WTC11 (cell line): ENCODE results near the gene TBRG1. TPM values are rescaled to one million over a fixed set of nuclear protein-coding genes. Genes with fewer than 3 reads are reported as not detected.

Experiments used
- ATAC-seq: fragments of 200-7000 bp; cut with Tn5 transposase; 2 replicates; pipeline ENCODE4 v1.10.0; 2021; ENCODE audit warnings: mild to moderate bottlenecking, moderate library complexity
- CTCF ChIA-PET: fragments of 300-600 bp; sonication (Branson Sonifier 250); formaldehyde crosslinking; loops from one replicate; lab custom pipeline; 2021; ENCODE audit warnings: antibody characterized with exemption; lab: Charles Lee
- POLR2A ChIA-PET: fragments of 350-600 bp; sonication (Branson Sonifier 250); formaldehyde crosslinking; loops from one replicate; lab custom pipeline; 2021; ENCODE audit warnings: antibody characterized with exemption; lab: Charles Lee
- DNase-seq: peaks from one replicate; pipeline ENCODE4 v3.0.0; 2021; ENCODE audit warnings: low spot score
- H3K27ac Mint-ChIP-seq: 2 replicates; pipeline ENCODE4 v1.8.0; 2021; ENCODE audit warnings: mixed read lengths
- H3K27me3 Mint-ChIP-seq: 2 replicates; pipeline ENCODE4 v1.8.0; 2021; ENCODE audit warnings: low read depth, mild to moderate bottlenecking, moderate library complexity, mixed read lengths
- H3K36me3 Mint-ChIP-seq: 2 replicates; pipeline ENCODE4 v1.8.0; 2021; ENCODE audit warnings: mixed read lengths
- H3K4me1 Mint-ChIP-seq: 2 replicates; pipeline ENCODE4 v1.8.0; 2022; ENCODE audit warnings: mixed read lengths
- H3K4me3 Mint-ChIP-seq: 2 replicates; pipeline ENCODE4 v1.8.0; 2021; ENCODE audit warnings: mild to moderate bottlenecking, moderate library complexity, mixed read lengths
- H3K9me3 Mint-ChIP-seq: 2 replicates; pipeline ENCODE4 v1.8.0; 2021; ENCODE audit warnings: mixed read lengths
- FOXJ3 ChIP-seq: sonication (generic); formaldehyde crosslinking; IDR thresholded peaks from 2 replicates; pipeline ENCODE4 v1.9.0; 2021; ENCODE audit warnings: missing genetic modification reagents, mild to moderate bottlenecking, borderline replicate concordance
- JAZF1 ChIP-seq: fragments of 250-450 bp; sonication (Bioruptor Pico); IDR thresholded peaks from 2 replicates; pipeline ENCODE4 v1.9.0; 2021; ENCODE audit warnings: moderate library complexity, mild to moderate bottlenecking, inconsistent platforms
- JUN ChIP-seq: sonication (generic); formaldehyde crosslinking; IDR thresholded peaks from 2 replicates; pipeline ENCODE4 v1.8.0; 2023; ENCODE audit warnings: mild to moderate bottlenecking, missing genetic modification reagents
- KAT7 ChIP-seq: sonication (generic); formaldehyde crosslinking; IDR thresholded peaks from 2 replicates; pipeline ENCODE4 v1.8.1; 2023; ENCODE audit warnings: missing genetic modification reagents, mild to moderate bottlenecking, borderline replicate concordance
- MLX ChIP-seq: sonication (generic); formaldehyde crosslinking; IDR thresholded peaks from 2 replicates; pipeline ENCODE4 v1.8.1; 2023; ENCODE audit warnings: mild to moderate bottlenecking, missing genetic modification reagents, moderate library complexity
- ZNF232 ChIP-seq: sonication (generic); formaldehyde crosslinking; IDR thresholded peaks from 2 replicates; pipeline ENCODE4 v1.8.0; 2022; ENCODE audit warnings: mild to moderate bottlenecking, missing genetic modification reagents
- ZNF263 ChIP-seq: sonication (generic); formaldehyde crosslinking; IDR thresholded peaks from 2 replicates; pipeline ENCODE4 v1.8.1; 2022; ENCODE audit warnings: low read depth, mild to moderate bottlenecking, moderate library complexity, missing genetic modification reagents
- total RNA-seq: library from RNA; stranded (reverse); gene quantifications from 3 replicates; pipeline ENCODE4 v1.2.3, GENCODE V29; 2021
- TF ChIP-seq, protein P1 (sequence below): fragments of 250-450 bp; sonication (Bioruptor Pico); IDR thresholded peaks from 2 replicates; pipeline ENCODE4 v1.9.0; 2021; ENCODE audit warnings: mild to moderate bottlenecking
- TF ChIP-seq, protein P2 (sequence below): sonication (generic); formaldehyde crosslinking; IDR thresholded peaks from 2 replicates; pipeline ENCODE4 v1.8.1; 2023; ENCODE audit warnings: mild to moderate bottlenecking, missing genetic modification reagents, moderate library complexity

TBRG1 gene
- total RNA-seq, 1 experiment from 2014 or later: 30.0 TPM

DNA sequence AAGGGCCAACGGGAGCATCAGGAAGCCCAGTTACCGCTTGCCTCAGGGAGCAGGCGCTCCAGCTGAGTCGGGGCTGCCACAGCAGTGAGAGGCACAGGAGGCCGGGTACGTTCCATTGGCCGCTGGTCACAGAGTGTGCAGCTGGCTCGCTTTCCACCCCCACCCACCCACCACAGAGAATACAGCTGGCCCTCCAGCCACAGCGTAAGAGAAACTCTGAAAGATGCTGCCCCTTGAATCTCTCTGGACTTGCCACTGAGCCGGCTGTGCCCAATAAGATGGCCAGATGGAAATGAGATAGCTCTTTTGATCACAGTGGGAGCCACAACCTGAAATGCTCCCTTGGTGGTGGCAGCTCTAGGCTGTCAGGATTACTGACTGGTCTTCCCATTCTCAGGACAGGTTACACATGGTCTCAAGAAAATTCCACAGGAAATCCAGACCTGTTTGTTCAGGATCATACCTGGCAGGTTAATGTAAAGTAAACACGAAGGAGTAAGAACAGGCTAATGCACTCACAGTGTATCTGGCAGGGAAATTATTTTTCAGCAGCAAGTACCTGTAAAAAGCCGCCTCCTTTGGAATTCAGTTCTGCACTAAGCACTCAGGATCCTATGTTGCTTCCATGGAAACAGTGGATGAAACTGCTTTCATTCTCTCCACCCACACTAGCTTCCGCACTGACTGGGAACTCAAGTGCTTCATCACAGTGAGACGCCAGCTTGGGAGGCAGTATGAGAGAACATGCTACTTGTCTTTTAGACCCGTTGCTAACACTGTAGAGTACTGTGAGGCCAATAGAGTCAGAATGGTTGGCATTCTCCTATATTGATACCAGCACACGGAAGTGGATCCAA is 34.3 kb downstream of the TBRG1 start (continued):
- TF ChIP-seq, protein P1, sequence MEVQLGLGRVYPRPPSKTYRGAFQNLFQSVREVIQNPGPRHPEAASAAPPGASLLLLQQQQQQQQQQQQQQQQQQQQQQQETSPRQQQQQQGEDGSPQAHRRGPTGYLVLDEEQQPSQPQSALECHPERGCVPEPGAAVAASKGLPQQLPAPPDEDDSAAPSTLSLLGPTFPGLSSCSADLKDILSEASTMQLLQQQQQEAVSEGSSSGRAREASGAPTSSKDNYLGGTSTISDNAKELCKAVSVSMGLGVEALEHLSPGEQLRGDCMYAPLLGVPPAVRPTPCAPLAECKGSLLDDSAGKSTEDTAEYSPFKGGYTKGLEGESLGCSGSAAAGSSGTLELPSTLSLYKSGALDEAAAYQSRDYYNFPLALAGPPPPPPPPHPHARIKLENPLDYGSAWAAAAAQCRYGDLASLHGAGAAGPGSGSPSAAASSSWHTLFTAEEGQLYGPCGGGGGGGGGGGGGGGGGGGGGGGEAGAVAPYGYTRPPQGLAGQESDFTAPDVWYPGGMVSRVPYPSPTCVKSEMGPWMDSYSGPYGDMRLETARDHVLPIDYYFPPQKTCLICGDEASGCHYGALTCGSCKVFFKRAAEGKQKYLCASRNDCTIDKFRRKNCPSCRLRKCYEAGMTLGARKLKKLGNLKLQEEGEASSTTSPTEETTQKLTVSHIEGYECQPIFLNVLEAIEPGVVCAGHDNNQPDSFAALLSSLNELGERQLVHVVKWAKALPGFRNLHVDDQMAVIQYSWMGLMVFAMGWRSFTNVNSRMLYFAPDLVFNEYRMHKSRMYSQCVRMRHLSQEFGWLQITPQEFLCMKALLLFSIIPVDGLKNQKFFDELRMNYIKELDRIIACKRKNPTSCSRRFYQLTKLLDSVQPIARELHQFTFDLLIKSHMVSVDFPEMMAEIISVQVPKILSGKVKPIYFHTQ: no peak

- Mint-ChIP-seq H3K36me3 (no peaks in the 10 kb centered on the region), H3K9me3 (no peaks in the 10 kb centered on the region), H3K4me3 (no peak overlapping the region), H3K27me3 (peaks cover under 1% of the 10 kb centered on the region), H3K27ac (no peak overlapping the region), H3K4me1 (peaks cover 20% of the 10 kb centered on the region)
- POLR2A ChIA-PET: no interaction called here
- ATAC-seq: no peak
- TF ChIP-seq KAT7 (CRISPR knock-in tag): no peak
- TF ChIP-seq, protein P2, sequence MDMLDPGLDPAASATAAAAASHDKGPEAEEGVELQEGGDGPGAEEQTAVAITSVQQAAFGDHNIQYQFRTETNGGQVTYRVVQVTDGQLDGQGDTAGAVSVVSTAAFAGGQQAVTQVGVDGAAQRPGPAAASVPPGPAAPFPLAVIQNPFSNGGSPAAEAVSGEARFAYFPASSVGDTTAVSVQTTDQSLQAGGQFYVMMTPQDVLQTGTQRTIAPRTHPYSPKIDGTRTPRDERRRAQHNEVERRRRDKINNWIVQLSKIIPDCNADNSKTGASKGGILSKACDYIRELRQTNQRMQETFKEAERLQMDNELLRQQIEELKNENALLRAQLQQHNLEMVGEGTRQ (CRISPR knock-in tag): no peak
- CTCF ChIA-PET: interaction anchor here (1.0 to 2.3 kb wide), 4 partner anchors 11 to 121 kb away, joined by 3 to 11 read pairs (median 10); no protein-coding TSS in a partner anchor
- no peak for DNase-seq
These were observed 35.2 kb downstream of the TBRG1 start for GRCh38 chr11:124657904-124658303.

- H3K9me3 Mint-ChIP-seq: no peaks in the 10 kb centered on the region
- TF ChIP-seq FOXJ3 (CRISPR knock-in tag): no peak
- no peak for TF ChIP-seq MLX (CRISPR knock-in tag)
- TF ChIP-seq, all 79 proteins: peak for 0
- POLR2A ChIA-PET: no interaction called here
- H3K27me3 Mint-ChIP-seq: no peaks in the 10 kb centered on the region; the same call in 1 of the 2 replicates
- no peak for DNase-seq
- H3K36me3 Mint-ChIP-seq: no peaks in the 10 kb centered on the region
- H3K4me1 Mint-ChIP-seq: peaks cover 20% of the 10 kb centered on the region
- CTCF ChIA-PET: interaction anchor here (2.3 kb wide), 1 partner anchor 11 kb away, joined by 10 read pairs; no protein-coding TSS in a partner anchor
- ATAC-seq: no peak
- no peak overlapping the region for H3K4me3 Mint-ChIP-seq
- H3K27ac Mint-ChIP-seq: no peak overlapping the region
These were observed 35.8 kb downstream of the TBRG1 start for GRCh38 chr11:124658501-124658900.

- CTCF ChIA-PET: interaction anchor here (0.5 kb wide), 1 partner anchor 261 kb away, joined by 3 read pairs; no protein-coding TSS in a partner anchor
These were observed 36.3 kb downstream of the TBRG1 start for GRCh38 chr11:124658986-124659385.

More at GRCh38 chr11:124658986-124659385, 36.3 kb downstream of the TBRG1 start:
- no peaks in the 10 kb centered on the region; the same call in 1 of the 2 replicates for H3K27me3 Mint-ChIP-seq
- TF ChIP-seq JUN (CRISPR knock-in tag) (no peak), JAZF1 (no peak), ZNF232 (CRISPR knock-in tag) (no peak), ZNF263 (CRISPR knock-in tag) (no peak)
- TF ChIP-seq, protein P1: no peak
- H3K4me3 Mint-ChIP-seq: no peak overlapping the region
- ATAC-seq (no peak), DNase-seq (no peak)
- no peaks in the 10 kb centered on the region for H3K9me3 Mint-ChIP-seq
- H3K27ac Mint-ChIP-seq: no peak overlapping the region
- POLR2A ChIA-PET: no interaction called here
- peaks cover 20% of the 10 kb centered on the region for H3K4me1 Mint-ChIP-seq
- no peaks in the 10 kb centered on the region for H3K36me3 Mint-ChIP-seq
